ENCODE measurements around the gene IRAK3. TPM values are rescaled to one million over a fixed set of nuclear protein-coding genes. Genes with fewer than 3 reads are reported as not detected.
"Not testable (repeated sequence)": the region's sequence is repeated elsewhere in the genome, so short reads cannot be mapped to it uniquely, and the experiment has no call there.

IRAK3 gene
- total RNA-seq, 2 donors from 2014 or later = 0.27 to 0.59 TPM

DNA sequence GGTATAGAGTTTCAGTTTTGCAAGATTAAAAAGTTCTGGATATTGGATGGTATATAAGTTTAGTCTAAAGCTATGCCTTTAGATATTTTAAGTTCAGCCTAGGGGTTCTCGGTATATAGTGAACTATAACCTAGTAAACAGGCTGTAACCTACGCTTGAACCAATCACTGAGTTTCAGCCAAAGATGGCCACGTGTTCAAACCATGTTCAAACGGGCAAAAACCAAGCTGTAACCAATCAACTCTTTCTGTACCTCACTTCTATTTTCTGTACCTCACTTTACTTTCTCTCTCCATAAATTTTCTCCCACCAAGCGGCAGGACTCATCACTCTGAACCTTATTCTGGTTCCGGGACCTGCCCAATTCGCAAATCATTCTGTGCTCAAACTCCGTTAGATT is 20.6 kb upstream of the IRAK3 start:
- Histone ChIP-seq H3K4me3 (ENCODE audit: low read length) (peak overlapping the region; percentile 85), H3K9me3 (ENCODE audit: control insufficient read depth, low read length) (peaks cover 41% of the 10 kb centered on the region), H3K36me3 (ENCODE audit: control insufficient read depth, insufficient read depth, low read length) (peaks cover 5% of the 10 kb centered on the region), H3K9ac (ENCODE audit: extremely low read depth, low read length, poor library complexity, severe bottlenecking) (no peak overlapping the region), H3K27ac (ENCODE audit: low read depth, low read length) (no peak overlapping the region), H3K4me1 (ENCODE audit: control insufficient read depth, insufficient read depth, low read length) (no peaks in the 10 kb centered on the region), H3K27me3 (ENCODE audit: control insufficient read depth, insufficient read depth, low read length, poor library complexity, severe bottlenecking) (no peaks in the 10 kb centered on the region)
- 92 to 96% methylated on average over 5 to 8 of the region's 8 CpGs for WGBS, 2 experiments (ENCODE audit: insufficient coverage in 1 of 2, insufficient read length in 1 of 2)
- H3K4me1 Mint-ChIP-seq = peaks cover 3% of the 10 kb centered on the region
- peaks cover 13% of the 10 kb centered on the region for H3K36me3 Mint-ChIP-seq (ENCODE audit: low read depth)
- TF ChIP-seq, protein P1, sequence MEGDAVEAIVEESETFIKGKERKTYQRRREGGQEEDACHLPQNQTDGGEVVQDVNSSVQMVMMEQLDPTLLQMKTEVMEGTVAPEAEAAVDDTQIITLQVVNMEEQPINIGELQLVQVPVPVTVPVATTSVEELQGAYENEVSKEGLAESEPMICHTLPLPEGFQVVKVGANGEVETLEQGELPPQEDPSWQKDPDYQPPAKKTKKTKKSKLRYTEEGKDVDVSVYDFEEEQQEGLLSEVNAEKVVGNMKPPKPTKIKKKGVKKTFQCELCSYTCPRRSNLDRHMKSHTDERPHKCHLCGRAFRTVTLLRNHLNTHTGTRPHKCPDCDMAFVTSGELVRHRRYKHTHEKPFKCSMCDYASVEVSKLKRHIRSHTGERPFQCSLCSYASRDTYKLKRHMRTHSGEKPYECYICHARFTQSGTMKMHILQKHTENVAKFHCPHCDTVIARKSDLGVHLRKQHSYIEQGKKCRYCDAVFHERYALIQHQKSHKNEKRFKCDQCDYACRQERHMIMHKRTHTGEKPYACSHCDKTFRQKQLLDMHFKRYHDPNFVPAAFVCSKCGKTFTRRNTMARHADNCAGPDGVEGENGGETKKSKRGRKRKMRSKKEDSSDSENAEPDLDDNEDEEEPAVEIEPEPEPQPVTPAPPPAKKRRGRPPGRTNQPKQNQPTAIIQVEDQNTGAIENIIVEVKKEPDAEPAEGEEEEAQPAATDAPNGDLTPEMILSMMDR (conservative IDR thresholded peaks at IDR 0.05) = no peak
- H3K27me3 Mint-ChIP-seq (ENCODE audit: insufficient read depth) = no peaks in the 10 kb centered on the region
- peak overlapping the region; percentile 8 for H3K4me3 Mint-ChIP-seq
- no peak for DNase-seq
- H3K9me3 Mint-ChIP-seq = peaks cover 36% of the 10 kb centered on the region
- H3K27ac Mint-ChIP-seq = no peak overlapping the region

DNA sequence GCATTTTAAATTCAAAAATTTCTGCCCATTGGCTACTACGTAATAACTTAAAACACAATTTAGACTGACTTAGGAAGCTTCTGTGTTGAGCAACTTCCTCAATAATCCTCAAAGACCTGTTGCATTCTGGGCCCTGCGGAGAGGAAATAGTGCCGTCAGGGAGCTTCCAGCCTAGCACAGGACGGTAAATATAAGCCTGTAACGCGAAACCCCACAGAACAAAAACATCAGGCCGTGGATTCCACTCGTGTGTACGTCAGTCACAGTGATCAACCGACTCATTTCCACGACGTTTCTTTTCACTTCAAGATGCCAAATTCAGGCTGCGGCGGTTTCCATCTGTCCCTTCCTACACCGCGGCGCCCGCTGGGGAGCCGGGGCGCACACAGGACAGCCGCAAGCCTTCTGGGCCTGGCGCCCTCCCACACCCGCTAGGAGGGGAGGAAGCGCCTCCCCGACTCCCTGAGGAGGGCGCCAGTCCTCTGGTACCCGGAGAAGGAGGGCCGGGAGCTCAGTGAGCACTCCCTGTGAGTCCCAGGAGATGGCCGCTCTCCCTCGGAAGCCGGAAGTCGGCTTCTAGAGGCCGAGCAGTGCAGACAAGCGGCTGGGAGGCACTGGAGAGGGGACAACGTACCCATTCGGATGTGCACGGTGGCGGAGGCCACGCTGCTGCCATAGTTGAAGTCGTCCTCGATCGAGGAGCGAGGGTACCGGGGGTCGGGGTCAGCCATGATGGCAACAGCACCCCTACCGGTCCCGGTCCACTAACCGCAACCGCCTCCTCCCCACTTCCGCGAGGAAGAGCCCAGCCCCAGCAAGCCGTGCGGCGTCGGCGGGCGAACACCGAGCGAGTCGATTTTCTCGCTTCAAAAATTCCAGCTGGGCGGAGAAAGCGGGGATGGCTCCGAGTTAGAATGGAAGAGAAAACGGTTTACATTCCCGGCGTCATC is 19.5 kb upstream of the IRAK3 start, which contains the start of gene TMBIM4:
Gene TMBIM4, minus strand, starts transcription at position 776 of the 950 bp plus-strand sequence. Its CDS starts 45 bp downstream, at position 731.
- DNase-seq = peak; percentile 97
- Histone ChIP-seq H3K27ac (ENCODE audit: low read depth, low read length) (peak within 1 kb of the TSS; percentile 87), H3K9me3 (ENCODE audit: control insufficient read depth, low read length) (peaks cover 45% of the 10 kb centered on the region), H3K27me3 (ENCODE audit: control insufficient read depth, insufficient read depth, low read length, poor library complexity, severe bottlenecking) (no peaks in the 10 kb centered on the region), H3K4me3 (ENCODE audit: low read length) (peak within 1 kb of the TSS; percentile 85), H3K36me3 (ENCODE audit: control insufficient read depth, insufficient read depth, low read length) (peaks cover 5% of the 10 kb centered on the region), H3K9ac (ENCODE audit: extremely low read depth, low read length, poor library complexity, severe bottlenecking) (peak within 1 kb of the TSS; percentile 63), H3K4me1 (ENCODE audit: control insufficient read depth, insufficient read depth, low read length) (no peaks in the 10 kb centered on the region)
- Mint-ChIP-seq H3K4me3 (peak within 1 kb of the TSS; percentile 80), H3K27me3 (ENCODE audit: insufficient read depth) (no peaks in the 10 kb centered on the region), H3K27ac (peak within 1 kb of the TSS; percentile 95), H3K36me3 (ENCODE audit: low read depth) (peaks cover 13% of the 10 kb centered on the region), H3K9me3 (peaks cover 45% of the 10 kb centered on the region), H3K4me1 (peaks cover 3% of the 10 kb centered on the region)
- 5 to 7% methylated on average over 19 to 67 of the region's 67 CpGs for WGBS, 2 experiments (ENCODE audit: insufficient coverage in 1 of 2, insufficient read length in 1 of 2)
- TF ChIP-seq, protein P1 (conservative IDR thresholded peaks at IDR 0.05) = peak; percentile 63

DNA sequence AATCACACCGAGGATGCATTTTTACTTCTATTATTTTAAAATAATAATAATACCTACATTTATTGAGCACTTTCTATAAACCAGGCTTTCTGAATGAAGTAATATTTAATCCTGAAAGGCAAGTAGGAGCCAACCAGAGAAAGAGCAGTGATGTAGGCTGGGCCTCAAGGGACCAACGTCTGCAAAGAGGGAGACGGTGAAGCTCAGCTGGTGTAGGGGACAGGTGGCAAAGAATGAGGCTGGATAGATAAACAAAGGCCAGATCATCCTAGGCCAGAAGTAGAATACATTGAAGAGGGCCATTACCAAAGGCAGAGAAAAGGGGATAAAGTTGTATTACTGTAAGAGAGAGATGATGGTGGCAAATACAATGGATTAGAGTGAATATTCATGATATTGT is 18.4 kb upstream of the IRAK3 start:
- Mint-ChIP-seq H3K4me1 (peaks cover 3% of the 10 kb centered on the region), H3K9me3 (peaks cover 41% of the 10 kb centered on the region)

DNA sequence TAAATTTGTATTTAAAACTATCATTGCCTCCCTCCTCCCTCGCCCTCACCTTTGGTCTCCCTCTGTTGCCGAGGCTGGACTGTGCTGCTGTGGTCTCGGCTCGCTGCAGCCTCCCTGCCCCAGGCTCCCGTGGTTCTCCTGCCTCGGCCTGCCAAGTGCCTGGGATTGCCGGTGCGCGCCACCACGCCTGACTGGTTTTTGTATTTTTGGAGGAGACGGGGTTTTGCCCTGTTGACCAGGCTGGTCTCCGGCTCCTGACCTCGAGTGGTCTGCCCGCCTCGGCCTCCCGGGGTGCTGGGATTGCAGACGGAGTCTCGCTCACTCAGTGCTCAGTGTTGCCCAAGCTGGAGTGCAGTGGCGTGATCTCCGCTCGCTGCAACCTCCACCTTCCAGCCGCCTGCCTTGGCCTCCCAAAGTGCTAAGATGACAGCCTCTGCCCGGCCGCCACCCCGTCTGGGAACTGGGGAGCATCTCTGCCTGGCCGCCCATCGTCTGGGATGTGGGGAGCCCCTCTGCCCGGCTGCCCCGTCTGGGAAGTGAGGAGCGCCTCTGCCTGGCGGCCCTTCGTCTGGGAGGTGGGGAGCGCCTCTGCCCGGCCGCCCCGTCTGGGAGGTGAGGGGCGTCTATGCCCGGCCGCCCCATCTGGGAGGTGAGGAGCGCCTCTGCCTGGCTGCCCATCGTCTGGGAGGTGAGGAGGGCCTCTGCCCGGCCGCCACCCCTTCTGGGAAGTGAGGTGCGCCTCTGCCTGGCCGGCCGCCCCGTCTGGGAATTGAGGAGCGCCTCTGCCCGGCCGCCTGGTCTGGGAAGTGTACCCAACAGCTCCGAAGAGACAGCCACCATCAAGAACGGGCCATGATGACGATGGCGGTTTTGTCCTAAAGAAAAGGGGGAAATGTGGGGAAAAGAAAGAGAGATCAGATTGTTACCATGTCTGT is 14.4 kb upstream of the IRAK3 start:
- not testable (repeated sequence) for H3K27ac ChIP-seq (ENCODE audit: low read depth, low read length); H3K36me3 Mint-ChIP-seq (ENCODE audit: low read depth); H3K27ac Mint-ChIP-seq; H3K36me3 ChIP-seq (ENCODE audit: control insufficient read depth, insufficient read depth, low read length); H3K4me1 ChIP-seq (ENCODE audit: control insufficient read depth, insufficient read depth, low read length); H3K9ac ChIP-seq (ENCODE audit: extremely low read depth, low read length, poor library complexity, severe bottlenecking); H3K4me3 Mint-ChIP-seq; H3K4me1 Mint-ChIP-seq; H3K4me3 ChIP-seq (ENCODE audit: low read length)
- WGBS, 2 experiments (ENCODE audit: insufficient coverage in 1 of 2, insufficient read length in 1 of 2) = 92% methylated on average over 23 to 49 of the region's 54 CpGs
- peak; percentile 57 for DNase-seq
- Mint-ChIP-seq H3K9me3 (peaks cover 33% of the 10 kb centered on the region), H3K27me3 (ENCODE audit: insufficient read depth) (peaks cover 12% of the 10 kb centered on the region)
- Histone ChIP-seq H3K9me3 (ENCODE audit: control insufficient read depth, low read length) (peaks cover 18% of the 10 kb centered on the region), H3K27me3 (ENCODE audit: control insufficient read depth, insufficient read depth, low read length, poor library complexity, severe bottlenecking) (peaks cover 22% of the 10 kb centered on the region)

More for the DNA sequence above, 18.4 kb upstream of the IRAK3 start:
- Mint-ChIP-seq H3K36me3 (ENCODE audit: low read depth) (peaks cover 7% of the 10 kb centered on the region), H3K4me3 (peak overlapping the region; percentile 80), H3K27ac (no peak overlapping the region), H3K27me3 (ENCODE audit: insufficient read depth) (no peaks in the 10 kb centered on the region)
- no peaks in the 10 kb centered on the region for H3K4me1 ChIP-seq (ENCODE audit: control insufficient read depth, insufficient read depth, low read length)
- TF ChIP-seq, protein P1 (conservative IDR thresholded peaks at IDR 0.05) = no peak
- 92 to 93% methylated on average over 2 to 3 of the region's 3 CpGs for WGBS, 2 experiments (ENCODE audit: insufficient coverage in 1 of 2, insufficient read length in 1 of 2)
- H3K27me3 ChIP-seq (ENCODE audit: control insufficient read depth, insufficient read depth, low read length, poor library complexity, severe bottlenecking) = no peaks in the 10 kb centered on the region
- H3K9ac ChIP-seq (ENCODE audit: extremely low read depth, low read length, poor library complexity, severe bottlenecking) = no peak overlapping the region
- H3K36me3 ChIP-seq (ENCODE audit: control insufficient read depth, insufficient read depth, low read length) = peaks cover 5% of the 10 kb centered on the region
- peaks cover 35% of the 10 kb centered on the region for H3K9me3 ChIP-seq (ENCODE audit: control insufficient read depth, low read length)
- DNase-seq = no peak
- H3K27ac ChIP-seq (ENCODE audit: low read depth, low read length) = no peak overlapping the region
- no peak overlapping the region for H3K4me3 ChIP-seq (ENCODE audit: low read length)

Measured in endodermal cell (in vitro differentiated cells).